Upper lobe of left lung (tissue), 4 donors: ENCODE measurements around the gene NLRP11.

Source experiments
- CTCF ChIP-seq, 6 experiments: fragments of 450-650 bp in 4 of 6; fragments of 200-600 bp in 2 of 6; sonication (generic) in 2 of 6; IDR thresholded peaks; one replicate each; pipeline ENCODE4 v1.5.1; 2016 to 2019; ENCODE audit warnings: antibody characterized with exemption in 6 of 6
- EP300 ChIP-seq, 4 donors: sonication (generic); formaldehyde crosslinking; IDR thresholded peaks; one replicate each; pipeline ENCODE4 v1.5.1; 2017; ENCODE audit warnings: antibody characterized with exemption in 4 of 4, control low read depth in 2 of 4

GRCh38 chr19:55838906-55839305 lies 7.1 kb upstream of the NLRP11 start:
- TF ChIP-seq EP300 (IDR thresholded peaks at IDR 0.05) (no peak), CTCF (IDR thresholded peaks at IDR 0.05) (no peak)
